Activated naive CD4-positive, alpha-beta T cell treated with anti-CD3 and anti-CD28 coated beads, Interleukin-2, amount 50 U/mL, for 72 hours (primary cell): Measurements from ENCODE around the gene CTLA4. TPM values are rescaled to one million over a fixed set of nuclear protein-coding genes. Genes with fewer than 3 reads are reported as not detected.

Source experiments
- total RNA-seq, 2 donors: library from RNA; stranded (reverse); gene quantifications; one replicate each; pipeline ENCODE4 v1.2.3, GENCODE V29; 2022

The CTLA4 gene
- total RNA-seq, 2 donors from 2014 or later, result 55.0 to 61.7 TPM

Other genes starting within 250 kb of the CTLA4 start
- 100 to 1,000 TPM; 159 to 191 TPM for gene CD28, start 161.1 kb upstream of the CTLA4 start, total RNA-seq
- 100 to 1,000 TPM in 1 of 2 donors, 10 to 100 TPM in 1; 54.4 to 117 TPM for gene ICOS, start 69.0 kb downstream of the CTLA4 start, total RNA-seq